Rectal smooth muscle tissue (tissue), 1 donor: ENCODE data around the gene ACOT7.
"Not testable (repeated sequence)": the region's sequence is repeated elsewhere in the genome, so short reads cannot be mapped to it uniquely, and the experiment has no call there.

Experiments
- H3K27ac ChIP-seq: one replicate; pipeline ENCODE4 v1.7.0; 2013; ENCODE audit warnings: low read depth, low read length, inconsistent platforms
- H3K27me3 ChIP-seq: one replicate; pipeline ENCODE4 v1.7.0; 2013; ENCODE audit warnings: low read length; ENCODE audit not compliant: control insufficient read depth, insufficient read depth
- H3K36me3 ChIP-seq: one replicate; pipeline ENCODE4 v1.7.0; 2013; ENCODE audit warnings: low read length; ENCODE audit not compliant: control insufficient read depth, insufficient read depth
- H3K4me1 ChIP-seq: one replicate; pipeline ENCODE4 v1.7.0; 2013; ENCODE audit warnings: low read length; ENCODE audit not compliant: control insufficient read depth, insufficient read depth
- H3K4me3 ChIP-seq: one replicate; pipeline ENCODE4 v1.7.0; 2013; ENCODE audit warnings: low read length
- H3K9ac ChIP-seq: one replicate; pipeline ENCODE4 v1.7.0; 2013; ENCODE audit warnings: low read length

ACOT7 gene

DNA sequence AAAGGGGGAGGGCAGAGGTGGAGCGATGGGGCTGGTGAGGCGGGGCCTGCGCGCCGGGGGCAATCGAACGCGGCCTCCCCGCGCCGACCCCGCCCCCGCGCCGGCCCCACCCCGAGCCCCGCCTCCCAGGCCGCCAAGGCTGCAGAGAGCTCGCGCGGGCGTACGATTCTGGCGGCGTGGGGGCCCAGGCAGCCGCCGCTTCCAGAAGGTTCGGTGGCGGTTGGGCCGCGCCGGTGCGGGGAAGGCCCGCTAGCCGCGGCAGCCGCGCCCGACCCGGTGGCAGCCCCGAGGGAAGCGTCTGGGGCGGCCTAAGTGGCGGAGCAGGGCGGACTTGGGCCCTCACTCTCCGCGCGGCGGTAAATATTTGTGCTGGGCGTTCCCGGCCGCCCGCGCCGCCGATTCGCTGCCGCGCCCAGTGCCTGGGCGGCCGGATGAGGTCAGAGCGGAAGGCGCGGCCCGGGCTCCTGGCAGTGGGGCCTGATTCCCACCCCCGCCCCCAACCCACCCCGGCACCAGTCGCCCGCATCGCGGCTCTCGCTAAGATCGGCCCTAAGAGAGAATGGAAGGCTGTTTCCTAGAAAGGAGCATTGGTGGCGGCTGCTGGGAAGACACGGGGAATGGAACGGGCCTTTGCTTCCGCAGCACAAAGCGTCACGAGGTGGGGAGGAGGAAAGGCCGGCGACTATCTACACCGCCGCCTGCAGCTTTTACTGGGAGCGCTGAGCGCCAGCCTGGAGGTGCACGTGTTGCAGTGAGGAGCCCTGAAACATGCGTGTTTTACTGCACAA is at the start of gene ACOT7:
Gene ACOT7 (minus strand): TSS at position 368 of the 788 bp plus-strand sequence. CDS start 368 bp downstream, outside the sequence.
- Histone ChIP-seq H3K27ac (peak within 1 kb of the TSS; percentile 98), H3K9ac (peak within 1 kb of the TSS; percentile 56), H3K36me3 (no peaks in the 10 kb centered on the region), H3K27me3 (no peaks in the 10 kb centered on the region), H3K4me1 (peaks cover 12% of the 10 kb centered on the region), H3K4me3 (peak within 1 kb of the TSS; percentile 65)

DNA sequence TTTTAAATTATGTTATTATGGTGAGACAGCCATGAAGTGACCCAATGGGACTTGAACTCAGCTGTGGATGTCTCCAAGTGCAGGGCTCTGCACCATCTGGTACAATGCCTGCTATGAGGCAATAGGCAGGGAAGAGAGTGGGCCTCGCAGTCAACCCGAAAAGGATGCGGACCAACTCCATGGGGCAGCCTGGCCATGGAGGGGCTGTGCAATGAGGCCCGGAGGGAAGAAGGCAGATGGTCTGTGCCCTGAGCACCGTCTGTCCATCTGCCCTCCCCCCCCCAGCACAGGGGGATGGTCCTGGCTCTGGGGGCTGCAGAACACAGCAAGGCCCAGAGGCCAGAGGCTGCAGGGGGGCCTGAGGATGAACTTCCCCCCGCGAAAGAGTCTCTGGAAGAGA is 48.0 kb upstream of the ACOT7 start:
- Histone ChIP-seq H3K9ac (no peak overlapping the region), H3K4me3 (no peak overlapping the region), H3K4me1 (no peaks in the 10 kb centered on the region), H3K27ac (no peak overlapping the region), H3K36me3 (no peaks in the 10 kb centered on the region), H3K27me3 (peaks cover 9% of the 10 kb centered on the region)

DNA sequence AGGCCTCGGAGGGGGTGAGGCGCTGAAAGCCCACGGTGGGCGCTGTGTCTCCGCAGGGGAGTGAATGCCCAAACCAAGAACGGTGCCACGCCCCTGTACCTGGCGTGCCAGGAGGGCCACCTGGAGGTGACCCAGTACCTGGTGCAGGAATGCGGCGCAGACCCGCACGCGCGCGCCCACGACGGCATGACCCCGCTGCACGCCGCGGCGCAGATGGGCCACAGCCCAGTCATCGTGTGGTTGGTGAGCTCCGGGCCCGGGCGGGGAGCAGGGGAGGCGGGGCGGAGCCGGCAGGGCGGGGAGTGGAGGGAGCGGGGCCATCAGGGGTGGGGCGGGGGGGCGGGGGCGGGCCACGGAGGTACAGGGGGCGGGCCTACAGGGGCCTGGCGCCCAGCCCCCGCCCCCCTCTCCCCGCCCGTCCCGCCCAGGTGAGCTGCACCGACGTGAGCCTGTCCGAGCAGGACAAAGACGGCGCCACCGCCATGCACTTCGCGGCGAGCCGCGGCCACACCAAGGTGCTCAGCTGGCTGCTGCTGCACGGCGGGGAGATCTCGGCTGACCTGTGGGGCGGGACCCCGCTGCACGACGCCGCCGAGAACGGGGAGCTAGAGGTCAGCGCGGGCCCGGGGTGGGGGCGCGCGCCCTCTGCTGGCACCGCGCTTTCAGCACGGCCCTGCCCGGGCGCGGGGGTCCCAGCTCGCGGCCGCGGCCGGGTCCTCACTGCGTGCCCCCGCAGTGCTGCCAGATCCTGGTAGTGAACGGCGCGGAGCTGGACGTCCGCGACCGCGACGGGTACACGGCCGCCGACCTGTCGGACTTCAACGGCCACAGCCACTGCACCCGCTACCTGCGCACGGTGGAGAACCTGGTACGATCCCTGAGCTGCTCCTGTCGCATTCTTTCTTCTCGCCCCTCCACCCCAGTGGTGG is 46.9 kb upstream of the ACOT7 start:
- Histone ChIP-seq H3K4me3 (no peak overlapping the region), H3K27me3 (peaks cover 8% of the 10 kb centered on the region), H3K27ac (no peak overlapping the region), H3K9ac (no peak overlapping the region), H3K4me1 (no peaks in the 10 kb centered on the region), H3K36me3 (no peaks in the 10 kb centered on the region)

GRCh38 chr1:6438047-6438525 is 44.5 kb upstream of the ACOT7 start:
- Histone ChIP-seq H3K27ac (no peak overlapping the region), H3K27me3 (peaks cover 8% of the 10 kb centered on the region), H3K4me3 (no peak overlapping the region), H3K9ac (no peak overlapping the region), H3K36me3 (no peaks in the 10 kb centered on the region), H3K4me1 (no peaks in the 10 kb centered on the region)

DNA sequence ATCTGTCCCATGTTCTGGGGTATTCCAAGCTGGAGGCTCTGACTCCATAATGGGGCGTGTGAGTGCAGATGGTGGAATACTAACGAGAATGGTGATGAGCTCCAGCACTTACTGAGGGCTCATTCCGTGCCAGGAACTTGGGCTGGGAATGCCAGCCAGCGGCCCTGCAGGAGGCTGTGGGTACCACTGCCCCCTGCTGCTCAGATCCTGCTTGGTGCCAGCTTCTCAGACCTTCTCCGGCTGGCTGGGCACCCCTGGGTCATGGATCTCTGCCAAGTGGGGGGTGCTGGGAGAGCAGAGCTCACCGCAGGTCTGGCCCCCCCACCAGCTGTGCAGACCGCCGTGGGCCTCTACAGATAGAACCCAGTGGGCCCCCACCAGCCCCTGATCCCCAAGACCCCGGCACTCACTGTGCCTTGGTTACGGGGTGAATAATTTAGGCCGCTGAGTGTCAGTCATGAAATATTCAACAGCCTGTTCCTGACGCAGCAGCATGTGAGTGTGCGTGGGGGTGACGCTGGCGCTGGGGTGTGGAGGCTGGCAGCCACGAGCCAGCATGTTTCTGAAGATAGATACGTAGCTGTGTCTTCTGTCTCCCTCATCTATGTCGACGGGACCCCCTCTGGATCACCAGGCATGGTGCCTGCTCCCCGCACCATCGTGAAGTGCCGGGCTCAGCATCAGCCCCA is 43.6 kb upstream of the ACOT7 start:
- H3K4me3 ChIP-seq, H3K27me3 ChIP-seq: not testable (repeated sequence)

GRCh38 chr1:6436277-6436676 is 42.7 kb upstream of the ACOT7 start:
- not testable (repeated sequence) for H3K27ac ChIP-seq, H3K4me3 ChIP-seq, H3K27me3 ChIP-seq, H3K36me3 ChIP-seq, H3K9ac ChIP-seq, H3K4me1 ChIP-seq

More for the DNA sequence above, 43.6 kb upstream of the ACOT7 start:
- H3K27ac ChIP-seq, H3K9ac ChIP-seq, H3K4me1 ChIP-seq, H3K36me3 ChIP-seq: not testable (repeated sequence)

DNA sequence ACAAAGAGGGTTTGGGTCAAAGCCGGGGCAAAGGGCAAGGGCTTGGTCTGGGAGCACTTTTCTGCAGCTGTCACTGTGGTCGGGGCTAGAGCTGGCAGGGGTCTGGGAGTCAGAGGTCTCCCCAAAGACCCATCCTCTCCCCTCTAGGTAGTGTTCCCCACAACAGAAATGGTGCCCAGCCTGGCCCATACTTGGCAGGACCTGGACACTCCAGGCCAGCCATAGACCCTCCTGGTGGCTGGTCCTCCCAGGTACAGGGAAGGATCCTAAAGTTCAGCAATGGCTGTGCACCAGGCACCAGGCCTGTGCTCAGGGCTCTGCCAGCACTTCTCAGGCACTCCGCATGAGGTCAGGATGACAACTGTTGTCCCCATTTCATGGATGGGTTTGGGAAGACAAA is 42.0 kb upstream of the ACOT7 start:
- Histone ChIP-seq H3K9ac (no peak overlapping the region), H3K36me3 (no peaks in the 10 kb centered on the region), H3K4me1 (no peaks in the 10 kb centered on the region), H3K27ac (no peak overlapping the region), H3K4me3 (no peak overlapping the region), H3K27me3 (peaks cover 8% of the 10 kb centered on the region)

DNA sequence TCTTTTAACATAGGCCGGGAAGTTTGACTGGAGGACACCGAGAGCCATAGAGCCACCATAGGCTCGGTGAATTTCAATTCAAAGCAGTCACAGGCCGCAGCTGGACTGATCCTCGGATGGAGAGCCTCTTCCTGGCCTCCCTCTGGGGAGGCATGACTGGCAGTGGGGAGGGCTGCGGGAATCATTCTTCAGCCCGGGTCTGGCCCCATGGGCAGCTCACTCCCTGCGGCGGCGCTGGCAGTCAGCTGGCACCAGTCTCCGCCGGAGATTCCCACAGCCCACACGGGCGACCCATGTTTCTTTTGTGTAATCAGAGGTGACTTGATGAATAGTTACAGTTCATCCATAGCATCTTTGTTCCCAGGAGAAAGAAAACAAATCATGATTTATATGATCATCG is 41.6 kb upstream of the ACOT7 start:
- Histone ChIP-seq H3K36me3 (no peaks in the 10 kb centered on the region), H3K27me3 (peaks cover 7% of the 10 kb centered on the region), H3K9ac (no peak overlapping the region), H3K27ac (no peak overlapping the region), H3K4me3 (no peak overlapping the region), H3K4me1 (no peaks in the 10 kb centered on the region)

DNA sequence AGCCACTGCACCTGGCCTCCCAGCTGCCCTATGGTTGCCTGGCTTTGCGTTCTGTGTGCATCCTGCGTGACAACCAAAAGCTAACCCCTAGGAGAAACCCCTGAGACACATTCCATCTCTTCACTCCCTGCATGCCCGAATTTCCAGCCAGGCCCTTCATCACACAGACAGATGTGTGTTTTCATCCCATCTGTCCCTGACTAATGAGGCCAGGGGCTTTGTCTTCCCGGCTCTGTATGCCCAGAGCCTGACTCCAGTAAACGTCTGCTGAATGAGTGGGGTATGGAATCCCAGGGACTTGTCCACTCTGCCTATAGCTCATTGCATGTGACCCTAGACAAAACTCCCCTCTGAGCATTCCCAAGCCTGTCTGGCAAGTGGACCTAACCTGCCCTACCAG is 40.6 kb upstream of the ACOT7 start:
- no peak overlapping the region for H3K27ac ChIP-seq
- peaks cover 2% of the 10 kb centered on the region for H3K27me3 ChIP-seq
- no peak overlapping the region for H3K4me3 ChIP-seq

DNA sequence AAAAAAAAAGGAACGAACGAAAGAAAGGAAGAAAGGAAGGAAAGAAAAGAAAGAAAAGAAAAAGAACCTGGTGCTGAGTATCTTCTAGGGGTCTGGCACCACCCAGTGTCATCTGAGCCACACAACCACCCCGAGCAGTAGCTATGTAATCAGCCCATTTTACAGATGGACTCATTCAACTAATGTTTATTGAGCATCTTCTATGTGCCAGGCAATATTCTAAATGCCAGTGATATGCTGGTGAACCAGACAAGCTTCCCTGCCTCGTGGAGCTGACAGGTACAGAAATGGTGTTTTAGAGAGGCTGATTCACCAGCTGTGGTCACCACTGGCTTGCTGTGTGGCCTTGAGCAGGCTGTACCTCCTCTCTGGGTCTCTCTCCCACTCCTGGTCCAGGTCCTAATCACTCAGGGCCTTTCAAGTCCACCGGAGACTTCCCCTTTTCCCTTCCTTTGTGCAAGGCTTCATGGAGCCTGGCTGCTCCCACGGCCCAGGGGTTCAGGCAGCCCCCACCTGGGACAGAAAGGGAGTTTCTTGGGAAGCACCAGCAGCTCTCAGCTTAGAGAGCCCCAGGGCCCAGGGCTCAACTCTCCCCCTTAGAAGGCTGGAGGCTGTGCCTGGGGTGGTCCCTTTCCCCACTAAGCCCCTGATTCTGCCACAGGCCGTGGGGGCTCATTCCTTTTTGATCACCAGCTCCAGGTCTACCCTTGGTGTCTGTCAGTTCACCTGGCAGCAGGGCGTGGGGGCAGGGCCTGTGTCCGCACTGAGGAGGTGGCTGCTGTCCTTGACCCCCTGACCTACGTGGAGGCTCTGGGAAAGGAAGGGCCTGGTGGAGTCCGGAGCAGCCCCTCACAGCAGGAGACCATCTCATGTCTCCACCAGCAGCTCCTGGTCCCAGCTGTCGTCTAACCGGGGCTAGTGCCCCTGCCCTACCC is 38.3 kb upstream of the ACOT7 start:
- not testable (repeated sequence) for H3K9ac ChIP-seq, H3K4me1 ChIP-seq, H3K27ac ChIP-seq, H3K4me3 ChIP-seq, H3K36me3 ChIP-seq, H3K27me3 ChIP-seq

More for the DNA sequence above, 40.6 kb upstream of the ACOT7 start:
- Histone ChIP-seq H3K9ac (no peak overlapping the region), H3K36me3 (no peaks in the 10 kb centered on the region), H3K4me1 (no peaks in the 10 kb centered on the region)

DNA sequence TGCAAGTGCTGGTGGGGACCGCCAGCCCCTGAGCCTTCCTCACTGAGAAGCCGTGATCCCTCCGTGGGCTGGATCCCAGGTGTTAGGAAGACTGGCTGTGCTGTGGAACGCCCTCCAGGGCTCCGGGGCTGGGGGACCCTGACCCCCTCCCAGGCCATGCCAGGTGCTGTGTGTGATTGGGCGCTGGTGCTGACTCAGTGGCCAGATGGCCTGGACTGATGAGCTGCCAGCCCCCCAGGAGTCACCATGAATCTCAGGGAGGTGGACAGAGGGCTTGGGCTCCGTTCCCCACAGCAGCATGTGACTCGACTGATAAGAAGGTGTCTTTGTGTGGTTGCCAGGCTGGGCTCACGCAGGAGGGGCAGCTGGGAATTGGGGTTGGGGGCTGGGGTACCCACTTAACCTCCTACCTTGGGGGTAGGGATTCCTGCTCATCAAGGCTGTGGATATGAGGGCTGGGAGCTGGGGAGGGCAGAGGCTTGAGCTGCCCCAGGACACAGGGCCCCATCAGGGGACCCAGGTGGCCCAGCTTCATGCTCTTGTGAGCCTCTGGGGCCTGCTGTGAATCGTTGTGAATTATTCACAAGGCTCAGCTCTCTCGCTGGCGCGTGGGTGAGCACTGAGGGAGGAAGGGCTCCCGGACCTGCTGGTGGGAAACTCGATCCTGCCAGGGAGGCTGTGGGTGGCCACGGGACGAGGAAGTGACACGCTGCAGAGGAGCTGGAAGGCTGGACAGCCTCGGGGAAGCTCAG is 36.3 kb upstream of the ACOT7 start:
- not testable (repeated sequence) for H3K4me1 ChIP-seq, H3K36me3 ChIP-seq, H3K4me3 ChIP-seq, H3K9ac ChIP-seq, H3K27ac ChIP-seq
- H3K27me3 ChIP-seq = peaks cover 14% of the 10 kb centered on the region
